Lower leg skin (tissue), 4 donors: ENCODE data around the gene P2RY2. TPM values are rescaled to one million over a fixed set of nuclear protein-coding genes. Genes with fewer than 3 reads are reported as not detected.

Source experiments
- DNase-seq, 2 donors: peaks; one replicate each; pipeline ENCODE4 v3.0.0-alpha.2; 2019; ENCODE audit warnings: low spot score in 2 of 2
- H3K4me3 ChIP-seq: fragments of 200-600 bp; sonication (generic); 2 replicates; pipeline ENCODE4 v1.5.1; 2017; ENCODE audit warnings: mild to moderate bottlenecking, low read depth; ENCODE audit not compliant: poor library complexity, severe bottlenecking
- CTCF ChIP-seq, 3 donors: fragments of 450-650 bp; IDR thresholded peaks; one replicate each; pipeline ENCODE4 v1.5.1; 2016; ENCODE audit warnings: antibody characterized with exemption in 3 of 3, mild to moderate bottlenecking in 3 of 3, moderate library complexity in 2 of 3
- POLR2A ChIP-seq, 2 donors: fragments of 450-650 bp; IDR thresholded peaks; one replicate each; pipeline ENCODE4 v1.6.1; 2016 to 2017; ENCODE audit warnings: antibody characterized with exemption in 2 of 2, mild to moderate bottlenecking in 1 of 2, moderate library complexity in 1 of 2
- WGBS, 2 donors: methylation state at CpG; one replicate each; pipeline ENCODE4 v1.1.5; 2018; 5-methylcytosine and 5-hydroxymethylcytosine counted together
- intact Hi-C: fragments of 100-400 bp; cut with DNase I; formaldehyde crosslinking; loops from one replicate; pipeline ENCODE4 v1.15.0; 2023; ENCODE audit warnings: low total_unique reads
- total RNA-seq, 4 donors: library from RNA; depleted of rRNA; stranded (reverse); fragments of >200 nt; gene quantifications; one replicate each; pipeline ENCODE4 v1.1.0, GENCODE V29; 2016

P2RY2 gene
- total RNA-seq, 4 donors from 2014 or later: 3.2 to 8.7 (median 5.1) TPM

- WGBS, 2 donors: 26 to 27% methylated on average over 3 of the region's 3 CpGs
- H3K4me3 ChIP-seq: no peak overlapping the region
- TF ChIP-seq POLR2A (IDR thresholded peaks at IDR 0.05) (no peak), CTCF (IDR thresholded peaks at IDR 0.05) (no peak)
- DNase-seq: peak in 1 of 2 donors; percentile 89
- intact Hi-C loops: loop anchor here (5.0 kb wide), 1 partner anchor 345 kb away; no protein-coding TSS in a partner anchor
These were observed 40.7 kb upstream of the P2RY2 start for GRCh38 chr11:73177380-73177777.

- H3K4me3 ChIP-seq: no peak overlapping the region
- 25 to 32% methylated on average over 14 to 15 of the region's 15 CpGs for WGBS, 2 donors
- intact Hi-C loops: loop anchor here (5.0 kb wide), 1 partner anchor 346 kb away; no protein-coding TSS in a partner anchor
- DNase-seq: peak; percentile 76 to 96
- TF ChIP-seq POLR2A (IDR thresholded peaks at IDR 0.05) (no peak), CTCF (IDR thresholded peaks at IDR 0.05) (peak in 1 of 3 donors; percentile 24)
These were observed 40.1 kb upstream of the P2RY2 start for GRCh38 chr11:73177778-73178539.

- no peak for DNase-seq
- WGBS, 2 donors: 91 to 96% methylated on average over 4 of the region's 4 CpGs
- intact Hi-C loops: loop anchor here (5.0 kb wide), 1 partner anchor 346 kb away; no protein-coding TSS in a partner anchor
- TF ChIP-seq POLR2A (IDR thresholded peaks at IDR 0.05): no peak
- H3K4me3 ChIP-seq: no peak overlapping the region
These were observed 39.4 kb upstream of the P2RY2 start for GRCh38 chr11:73178681-73179080.

- no peak overlapping the region for H3K4me3 ChIP-seq
- WGBS, 2 donors: 49 to 52% methylated on average over 3 of the region's 3 CpGs
- intact Hi-C loops: loop anchor here (10.0 kb wide), 1 partner anchor 52 kb away; no protein-coding TSS in a partner anchor
- no peak for DNase-seq
- TF ChIP-seq CTCF (IDR thresholded peaks at IDR 0.05): no peak
- TF ChIP-seq POLR2A (IDR thresholded peaks at IDR 0.05): no peak
These were observed 35.2 kb upstream of the P2RY2 start for GRCh38 chr11:73182824-73183321.

GRCh38 chr11:73184953-73185671, 33.0 kb upstream of the P2RY2 start:
- no peak for TF ChIP-seq POLR2A (IDR thresholded peaks at IDR 0.05)
- TF ChIP-seq CTCF (IDR thresholded peaks at IDR 0.05): no peak
- peak; percentile 54 to 92 for DNase-seq
- WGBS, 2 donors: 38 to 53% methylated on average over 9 to 18 of the region's 18 CpGs
- no peak overlapping the region for H3K4me3 ChIP-seq
- intact Hi-C loops: loop anchor here (10.0 kb wide), 1 partner anchor 50 kb away; no protein-coding TSS in a partner anchor
